A549 (cell line): ENCODE measurements around the gene TMEM92. TPM values are rescaled to one million over a fixed set of nuclear protein-coding genes. Genes with fewer than 3 reads are reported as not detected.

Experiments
- ATAC-seq, 2 experiments: fragments of 200-7000 bp in 1 of 2; fragments of >200 bp in 1 of 2; cut with Nextera tagmentation in 1 of 2; cut with Tn5 transposase in 1 of 2; 3 replicates each; pipeline versions ENCODE4 v1.8.0 to v1.9.1; 2018 to 2020; ENCODE audit warnings: mild to moderate bottlenecking in 1 of 2, moderate library complexity in 1 of 2
- CTCF ChIA-PET: fragments of 300-600 bp; sonication (Branson Sonifier 250); formaldehyde crosslinking; extraction: SDS; loops from one replicate; lab custom pipeline; 2021; ENCODE audit warnings: antibody characterized with exemption, inconsistent platforms; lab: Yijun Ruan, JAX
- POLR2A ChIA-PET: fragments of 350-600 bp; formaldehyde crosslinking; extraction: SDS; loops from one replicate; lab custom pipeline; 2021; ENCODE audit warnings: antibody characterized with exemption, inconsistent platforms; lab: Yijun Ruan, JAX
- DNase-seq, 2 experiments: peaks; one replicate each; pipeline versions ENCODE4 v3.0.0 to v3.0.0-alpha.2; 2011 to 2016; ENCODE audit warnings: low read depth in 1 of 2, low spot score in 1 of 2
- FAIRE-seq: peaks from 2 replicates; lab custom pipeline; 2011; peaks lifted over from hg19 to GRCh38; lab: Jason Lieb, UNC
- H3K27ac ChIP-seq, 2 experiments: fragments of >200 bp; sonication (Bioruptor Twin); formaldehyde crosslinking; 3 replicates each; pipeline ENCODE4 v1.5.1; 2016 to 2017
- H3K4me1 ChIP-seq: fragments of >200 bp; sonication (Bioruptor Twin); formaldehyde crosslinking; 3 replicates; pipeline ENCODE4 v1.6.1; 2016
- H3K4me2 ChIP-seq: fragments of >200 bp; sonication (Bioruptor Twin); formaldehyde crosslinking; 3 replicates; pipeline ENCODE4 v1.6.1; 2016
- H3K4me3 ChIP-seq: fragments of >200 bp; sonication (Bioruptor Twin); formaldehyde crosslinking; 3 replicates; pipeline ENCODE4 v1.5.1; 2016
- H3K9me3 ChIP-seq: fragments of >200 bp; sonication (Bioruptor Twin); formaldehyde crosslinking; 3 replicates; pipeline ENCODE4 v1.6.1; 2016
- ATOH8 ChIP-seq: fragments of 250-450 bp; sonication (Bioruptor Pico); IDR thresholded peaks from 2 replicates; pipeline ENCODE4 v1.5.0; 2020; ENCODE audit warnings: low read depth, mild to moderate bottlenecking, moderate library complexity
- BHLHE40 ChIP-seq: IDR thresholded peaks from 2 replicates; pipeline ENCODE4 v1.6.1; 2012; ENCODE audit warnings: low read depth, low read length, inconsistent platforms
- CEBPB ChIP-seq, 2 experiments: fragments of >200 bp in 1 of 2; sonication (Bioruptor Twin) in 1 of 2; formaldehyde crosslinking in 1 of 2; IDR thresholded peaks; 2 replicates each; pipeline ENCODE4 v1.6.1; 2012 to 2016
- CHD4 ChIP-seq: fragments of 200-600 bp; sonication (generic); IDR thresholded peaks from 2 replicates; pipeline ENCODE4 v1.6.1; 2016; ENCODE audit warnings: antibody characterized with exemption, mild to moderate bottlenecking, borderline replicate concordance
- CTCF ChIP-seq: fragments of >200 bp; sonication (Bioruptor Twin); formaldehyde crosslinking; IDR thresholded peaks from 3 replicates; pipeline ENCODE4 v1.5.1; 2016
- EHF ChIP-seq: fragments of 250-450 bp; sonication (Bioruptor Pico); IDR thresholded peaks from 2 replicates; pipeline ENCODE4 v1.5.0; 2020; ENCODE audit warnings: mild to moderate bottlenecking
- EHMT2 ChIP-seq: fragments of 200-600 bp; sonication (generic); IDR thresholded peaks from 2 replicates; pipeline ENCODE4 v1.6.1; 2016; ENCODE audit warnings: antibody characterized with exemption, low read depth, mild to moderate bottlenecking, moderate library complexity
- ELK1 ChIP-seq: fragments of 150-350 bp; IDR thresholded peaks from 2 replicates; pipeline ENCODE4 v1.6.1; 2014; ENCODE audit warnings: low read depth, mild to moderate bottlenecking, low read length
- HDAC2 ChIP-seq: fragments of 200-600 bp; sonication (generic); IDR thresholded peaks from 2 replicates; pipeline ENCODE4 v1.6.1; 2016
- HES2 ChIP-seq: fragments of >200 bp; sonication (Bioruptor Twin); formaldehyde crosslinking; IDR thresholded peaks from 2 replicates; pipeline ENCODE4 v1.6.1; 2016
- HEYL ChIP-seq: fragments of 250-450 bp; sonication (Bioruptor Pico); IDR thresholded peaks from 2 replicates; pipeline ENCODE4 v1.8.0; 2021; ENCODE audit warnings: mild to moderate bottlenecking, moderate library complexity
- HOXA7 ChIP-seq: fragments of 250-450 bp; sonication (Bioruptor Pico); IDR thresholded peaks from 2 replicates; pipeline ENCODE4 v1.5.0; 2020; ENCODE audit warnings: mild to moderate bottlenecking, moderate library complexity
- HOXB13 ChIP-seq: fragments of 250-450 bp; sonication (Bioruptor Pico); IDR thresholded peaks from 2 replicates; pipeline ENCODE4 v1.5.0; 2020; ENCODE audit warnings: low read depth, mild to moderate bottlenecking, moderate library complexity
- JUN ChIP-seq, 2 experiments: fragments of >200 bp; sonication (Bioruptor Twin); formaldehyde crosslinking; IDR thresholded peaks; 2 replicates in 1 of 2; 3 replicates in 1 of 2; pipeline ENCODE4 v1.6.1; 2016 to 2017
- MAZ ChIP-seq: fragments of 150-350 bp; IDR thresholded peaks from 2 replicates; pipeline ENCODE4 v1.6.1; 2014; ENCODE audit warnings: antibody characterized with exemption, low read depth, low read length, borderline replicate concordance
- NPAS2 ChIP-seq: fragments of 250-450 bp; sonication (Bioruptor Pico); IDR thresholded peaks from 2 replicates; pipeline ENCODE4 v1.8.0; 2022; ENCODE audit warnings: mild to moderate bottlenecking, moderate library complexity, borderline replicate concordance
- PBX3 ChIP-seq: IDR thresholded peaks from 2 replicates; pipeline ENCODE4 v1.6.1; 2012
- SMC3 ChIP-seq: fragments of >200 bp; sonication (Bioruptor Twin); formaldehyde crosslinking; IDR thresholded peaks from 3 replicates; pipeline ENCODE4 v1.6.1; 2018; ENCODE audit warnings: inconsistent platforms
- TP53 ChIP-seq: fragments of 250-450 bp; sonication (Bioruptor Pico); IDR thresholded peaks from 2 replicates; pipeline ENCODE4 v1.5.0; 2021; ENCODE audit warnings: mild to moderate bottlenecking, moderate library complexity
- ZSCAN20 ChIP-seq: fragments of 250-450 bp; sonication (Bioruptor Pico); IDR thresholded peaks from 2 replicates; pipeline ENCODE4 v1.8.0; 2022; ENCODE audit warnings: mild to moderate bottlenecking, moderate library complexity
- WGBS: methylation state at CpG from one replicate; pipeline ENCODE4 v1.1.6; 2017; ENCODE audit errors: missing lambda C conversion rate; 5-methylcytosine and 5-hydroxymethylcytosine counted together
- polyA plus RNA-seq, 4 experiments: library from polyadenylated mRNA; depleted of rRNA in 3 of 4; stranded (reverse); fragments of >200 nt; fragmentation: RNase III in 1 of 4; extraction: RNeasy Plus Mini Kit Qiagen cat#74134 plus additional on column Dnase treatment in 1 of 4; gene quantifications; 2 replicates in 3 of 4; 3 replicates in 1 of 4; pipeline ENCODE4 v1.2.3, GENCODE V29; 2011 to 2017

TMEM92 gene
- polyA plus RNA-seq, 2 of the 4 experiments (the other 2 are of a cell fraction) = 10.3 to 27.5 TPM

- TF ChIP-seq ELK1 = no peak
- TF ChIP-seq NPAS2 (CRISPR knock-in tag) = no peak
- TF ChIP-seq HOXB13 (CRISPR knock-in tag) = no peak
Observed at GRCh38 chr17:50234581-50234980, 39.7 kb upstream of the TMEM92 start (continued).

GRCh38 chr17:50237901-50238300 is 36.4 kb upstream of the TMEM92 start:
- POLR2A ChIA-PET = no interaction called here

More at GRCh38 chr17:50237901-50238300, 36.4 kb upstream of the TMEM92 start:
- peaks cover 8% of the 10 kb centered on the region for H3K4me1 ChIP-seq
- CTCF ChIA-PET = interaction anchor here (0.9 to 3.2 kb wide), 7 partner anchors 11 to 73 kb away, joined by 3 to 12 read pairs (median 4); no protein-coding TSS in a partner anchor
- WGBS = 50% methylated on average over 2 of the region's 2 CpGs
- no peak overlapping the region for H3K4me2 ChIP-seq
- DNase-seq = no peak
- H3K9me3 ChIP-seq = peaks cover 42% of the 10 kb centered on the region
- FAIRE-seq = no peak
- no peak overlapping the region for H3K27ac ChIP-seq
- H3K4me3 ChIP-seq = no peak overlapping the region
- no peak for TF ChIP-seq HOXA7 (CRISPR knock-in tag)
- no peak for TF ChIP-seq TP53 (CRISPR knock-in tag)
- TF ChIP-seq SMC3 = no peak
- no peak for TF ChIP-seq CHD4
- TF ChIP-seq BHLHE40 = no peak
- TF ChIP-seq HOXB13 (CRISPR knock-in tag) = no peak
- TF ChIP-seq MAZ = no peak
- TF ChIP-seq HEYL (CRISPR knock-in tag) = no peak
- TF ChIP-seq ATOH8 = no peak
- no peak for TF ChIP-seq HES2
- no peak for TF ChIP-seq CEBPB (IDR thresholded peaks at IDR 0.05)
- TF ChIP-seq EHMT2 = no peak
- no peak for TF ChIP-seq JUN (IDR thresholded peaks at IDR 0.05)
- no peak for TF ChIP-seq ZSCAN20
- no peak for TF ChIP-seq EHF (CRISPR knock-in tag)
- TF ChIP-seq CTCF = no peak
- no peak for TF ChIP-seq HDAC2
- no peak for TF ChIP-seq PBX3
- no peak for ATAC-seq
